CD4-positive, alpha-beta T cell treated with Interleukin-2 at 100 ng/mL for 4 hours (primary cell): ENCODE data around the gene BLOC1S3.
A peak's percentile ranks its signal among the peaks of the same experiment; 100 is the strongest.

Source experiments
- DNase-seq: peaks from one replicate; pipeline ENCODE4 v3.0.0-alpha.2; 2020; ENCODE audit warnings: low spot score

The BLOC1S3 gene

DNA sequence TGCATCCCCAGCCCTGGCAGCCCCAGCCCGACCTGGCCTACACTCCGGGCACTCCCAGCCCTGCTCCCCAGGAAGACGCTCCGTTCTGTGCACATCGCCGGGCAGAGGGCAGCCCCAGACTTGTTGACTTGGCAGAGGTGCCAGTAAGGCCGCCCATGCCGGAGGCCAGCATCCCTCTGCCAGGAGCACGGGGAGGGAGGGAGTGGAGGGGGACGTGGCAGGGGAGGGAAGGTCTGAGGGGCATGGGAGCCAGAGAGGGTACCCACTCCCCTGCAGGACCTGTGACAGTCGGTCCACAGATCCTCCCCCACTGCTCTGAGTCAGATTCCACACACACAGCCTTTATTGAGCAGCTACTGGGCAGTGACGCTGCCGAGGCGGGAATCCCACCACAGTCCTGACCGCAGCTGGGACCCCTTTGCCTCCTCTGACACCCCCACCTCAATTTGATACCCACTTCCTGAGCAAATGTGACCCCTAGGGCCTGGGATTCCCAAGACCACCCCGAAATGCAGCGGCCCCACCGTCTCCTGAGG is 15.9 kb upstream of the BLOC1S3 start:
- no peak for DNase-seq

DNA sequence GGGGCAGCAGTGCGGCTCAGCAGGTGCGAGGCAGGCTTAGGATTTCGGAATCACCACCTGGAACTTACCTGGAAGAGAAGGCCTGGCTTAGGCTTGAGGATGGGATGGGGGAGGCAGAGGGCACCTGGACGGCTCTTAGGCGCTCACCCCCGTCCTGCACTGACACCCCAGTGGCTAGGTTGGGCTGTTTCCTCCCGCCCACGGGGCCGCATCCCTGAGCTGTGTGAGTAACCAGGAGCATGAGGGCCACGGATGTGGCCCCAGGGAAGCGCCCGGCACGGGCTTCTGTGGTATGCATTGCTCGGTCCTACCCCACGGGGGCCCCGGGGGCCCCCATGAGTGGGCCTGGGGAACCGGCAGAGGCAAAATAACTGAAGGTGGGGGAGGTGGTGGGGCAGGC is 15.4 kb upstream of the BLOC1S3 start:
- DNase-seq, result no peak

- no peak for DNase-seq
Observed at GRCh38 chr19:45163751-45164460, 14.7 kb upstream of the BLOC1S3 start.

DNA sequence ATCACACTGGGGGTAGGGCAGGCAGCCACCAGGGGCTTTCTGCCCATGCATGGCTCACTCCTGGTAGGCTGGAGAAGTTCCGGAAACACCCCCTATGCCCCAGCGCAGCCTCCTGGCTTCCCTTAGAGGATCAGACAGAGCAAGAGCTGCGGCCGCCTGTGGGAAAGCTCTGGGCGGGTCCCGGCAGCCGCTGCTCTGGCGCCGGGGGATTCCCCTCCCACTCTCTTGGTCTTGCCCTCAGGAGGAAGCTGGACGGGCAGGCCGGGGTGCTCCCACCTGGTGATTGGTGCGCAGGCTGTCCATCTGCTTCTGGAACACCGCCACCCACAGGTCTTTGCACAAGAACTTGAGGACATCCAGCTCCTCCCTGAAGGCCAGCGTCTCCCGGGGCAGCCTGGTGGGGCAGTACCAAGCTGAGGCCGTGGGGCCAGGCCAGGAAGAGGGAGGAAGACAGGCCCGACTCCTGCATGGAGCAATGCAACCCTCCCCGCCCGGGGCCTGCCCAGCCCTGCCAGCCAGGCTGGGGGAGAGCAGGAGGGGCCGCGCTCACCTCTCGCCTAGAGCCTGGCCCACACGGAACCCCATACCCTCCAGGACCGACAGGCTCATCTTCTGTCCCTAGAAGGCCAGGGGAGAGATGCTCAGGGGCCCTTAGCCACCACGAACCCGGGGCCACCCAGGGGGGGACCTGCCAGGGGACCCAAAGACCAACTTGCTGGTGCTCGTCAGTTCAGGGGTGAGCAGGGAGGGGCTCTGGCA is 13.8 kb upstream of the BLOC1S3 start:
- peak; percentile 63 for DNase-seq

DNA sequence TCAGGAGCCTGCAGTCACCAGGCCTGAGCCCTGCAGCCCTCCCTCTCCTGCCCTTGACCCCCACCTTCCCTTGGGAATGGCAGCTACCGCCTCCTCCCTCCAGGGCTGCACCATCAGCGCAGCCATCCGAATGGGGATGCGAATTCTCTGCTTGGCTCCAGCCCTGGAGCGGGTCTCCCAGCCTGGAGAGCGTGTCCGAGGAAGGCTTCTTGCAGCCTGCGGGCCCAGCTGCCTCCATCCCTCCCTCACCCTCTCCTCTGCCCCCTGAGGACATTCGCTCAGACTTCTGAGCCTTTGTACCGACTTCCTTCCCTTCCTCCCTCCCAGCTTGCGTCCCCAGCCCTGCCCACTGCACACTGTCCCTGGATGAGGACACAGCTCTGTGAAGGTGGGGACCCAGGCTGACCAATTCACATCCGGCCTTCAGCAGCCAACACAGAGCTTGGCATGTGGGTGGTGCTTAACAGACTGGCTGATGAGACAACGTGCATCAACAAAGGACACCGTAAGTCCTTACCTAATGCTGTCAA is 11.8 kb upstream of the BLOC1S3 start:
- DNase-seq, result no peak

DNA sequence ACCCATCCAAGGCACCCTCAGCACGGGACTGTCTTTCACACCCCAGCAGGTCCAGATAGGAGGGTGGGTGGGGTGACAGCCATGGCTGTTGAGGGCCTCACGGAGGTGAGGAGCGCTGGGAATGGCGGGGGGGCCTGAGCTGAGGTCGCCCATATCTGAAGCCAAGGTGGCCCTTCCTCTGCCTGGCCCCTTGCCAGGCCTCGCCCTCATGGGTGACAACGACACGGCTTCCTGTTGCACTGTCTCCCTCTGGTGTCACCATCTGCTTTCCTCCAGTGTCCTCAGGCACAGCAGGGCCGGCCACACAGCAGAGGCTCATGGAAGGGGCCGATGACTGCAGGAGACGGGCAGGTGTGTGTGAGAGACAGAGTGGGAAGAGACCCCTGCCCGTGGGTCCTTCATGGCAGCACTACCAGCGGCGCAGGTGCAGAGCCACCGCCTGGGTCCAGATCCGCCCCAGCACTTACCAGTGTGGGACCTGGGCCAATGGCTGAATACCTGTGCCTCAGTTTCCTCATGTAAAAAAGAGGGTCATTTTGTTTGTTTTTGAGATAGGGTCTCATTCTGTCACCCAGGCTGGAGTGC is 9.7 kb upstream of the BLOC1S3 start:
- DNase-seq, result peak; percentile 16

DNA sequence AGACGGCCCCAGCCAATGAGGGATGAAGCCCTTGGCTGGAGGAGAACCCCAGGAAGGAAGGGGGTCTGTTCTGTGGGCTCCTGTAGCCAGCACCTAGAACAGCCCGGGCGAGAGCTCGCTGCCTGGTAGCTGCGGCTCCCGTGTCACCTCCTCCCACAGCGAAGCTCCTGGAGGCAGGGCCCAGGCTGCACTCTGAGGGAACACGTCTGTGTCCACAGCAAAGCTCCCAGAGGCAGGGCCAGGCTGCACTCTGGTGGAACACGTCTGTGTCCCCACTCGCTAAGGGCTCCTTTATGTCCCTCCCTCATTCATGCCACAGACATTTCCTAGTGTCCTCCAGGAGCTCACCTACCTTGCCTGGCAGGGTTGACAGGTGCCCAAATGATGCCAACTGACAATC is 9.0 kb upstream of the BLOC1S3 start:
- no peak for DNase-seq

- DNase-seq, result no peak
Observed at GRCh38 chr19:45170146-45171106, 8.2 kb upstream of the BLOC1S3 start.

DNA sequence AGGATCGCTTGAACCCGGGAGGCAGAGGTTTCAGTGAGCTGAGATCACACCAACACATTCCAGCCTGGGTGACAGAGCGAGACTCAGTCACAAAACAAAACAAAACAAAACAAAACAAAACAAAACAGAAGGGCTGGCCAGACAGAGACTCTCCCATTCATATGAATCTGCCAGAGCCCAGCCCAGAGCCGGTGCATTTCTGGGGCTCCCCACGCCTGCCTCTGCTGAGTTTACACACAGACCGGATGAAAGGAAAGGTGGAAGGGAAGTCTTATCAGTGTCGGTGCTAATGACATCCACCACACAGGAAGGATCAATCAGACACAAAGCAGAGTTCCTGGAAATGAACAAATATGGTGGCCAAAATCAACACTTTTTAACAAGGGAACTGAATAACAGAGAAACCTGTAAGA is 7.4 kb upstream of the BLOC1S3 start:
- peak; percentile 87 for DNase-seq

DNA sequence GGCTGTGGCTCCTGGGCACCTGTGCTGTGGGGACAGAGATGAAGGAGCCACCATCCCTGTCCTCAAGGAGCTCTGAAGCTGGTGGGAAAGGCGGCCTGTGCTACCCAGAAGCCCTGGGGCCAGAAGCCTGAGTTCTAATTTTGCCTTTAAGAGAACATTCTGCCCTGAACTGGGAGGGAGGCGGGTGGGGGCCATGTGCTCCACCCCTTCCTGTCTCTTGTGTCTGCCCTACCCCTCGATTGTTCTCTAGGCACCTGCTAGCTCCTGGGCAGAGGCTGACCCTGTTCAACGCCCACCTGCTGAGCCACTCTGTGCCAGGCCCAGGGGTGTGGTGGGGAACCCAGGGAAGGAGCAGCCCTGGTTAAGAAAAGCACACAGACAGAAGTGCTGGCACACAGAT is 6.4 kb upstream of the BLOC1S3 start:
- peak; percentile 49 for DNase-seq

GRCh38 chr19:45172611-45173208 is 5.9 kb upstream of the BLOC1S3 start:
- DNase-seq, result no peak

GRCh38 chr19:45173816-45174215 is 4.8 kb upstream of the BLOC1S3 start:
- no peak for DNase-seq

GRCh38 chr19:45175515-45176345 is 2.9 kb upstream of the BLOC1S3 start:
- no peak for DNase-seq

DNA sequence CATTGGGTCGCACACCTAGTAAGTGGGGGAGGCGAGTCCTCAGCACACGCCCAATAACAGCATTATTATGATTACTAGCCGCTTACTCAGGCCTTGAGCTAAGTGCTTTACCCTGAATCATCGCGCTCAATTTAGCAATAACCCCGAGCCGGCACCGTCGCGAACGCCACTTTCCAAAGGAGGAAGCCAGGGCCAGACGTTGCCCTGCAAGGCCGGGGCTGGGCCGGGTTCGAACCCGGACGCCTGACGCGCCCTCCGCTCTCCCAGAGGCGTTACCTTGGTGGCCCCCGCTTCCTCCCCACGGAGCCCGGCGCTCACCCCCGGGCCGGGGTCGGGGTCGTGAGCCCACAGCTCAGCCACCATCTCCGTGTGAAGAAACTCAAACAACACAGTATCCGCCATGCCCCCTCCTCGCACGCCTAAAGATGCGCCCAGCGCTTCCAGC is 745 bp upstream of the BLOC1S3 start, which contains the start of gene TRAPPC6A:
Gene TRAPPC6A, minus strand, starts transcription at position 421 of the 445 bp plus-strand sequence. Its CDS starts 19 bp downstream, at position 402.
- peak; percentile 53 for DNase-seq

DNA sequence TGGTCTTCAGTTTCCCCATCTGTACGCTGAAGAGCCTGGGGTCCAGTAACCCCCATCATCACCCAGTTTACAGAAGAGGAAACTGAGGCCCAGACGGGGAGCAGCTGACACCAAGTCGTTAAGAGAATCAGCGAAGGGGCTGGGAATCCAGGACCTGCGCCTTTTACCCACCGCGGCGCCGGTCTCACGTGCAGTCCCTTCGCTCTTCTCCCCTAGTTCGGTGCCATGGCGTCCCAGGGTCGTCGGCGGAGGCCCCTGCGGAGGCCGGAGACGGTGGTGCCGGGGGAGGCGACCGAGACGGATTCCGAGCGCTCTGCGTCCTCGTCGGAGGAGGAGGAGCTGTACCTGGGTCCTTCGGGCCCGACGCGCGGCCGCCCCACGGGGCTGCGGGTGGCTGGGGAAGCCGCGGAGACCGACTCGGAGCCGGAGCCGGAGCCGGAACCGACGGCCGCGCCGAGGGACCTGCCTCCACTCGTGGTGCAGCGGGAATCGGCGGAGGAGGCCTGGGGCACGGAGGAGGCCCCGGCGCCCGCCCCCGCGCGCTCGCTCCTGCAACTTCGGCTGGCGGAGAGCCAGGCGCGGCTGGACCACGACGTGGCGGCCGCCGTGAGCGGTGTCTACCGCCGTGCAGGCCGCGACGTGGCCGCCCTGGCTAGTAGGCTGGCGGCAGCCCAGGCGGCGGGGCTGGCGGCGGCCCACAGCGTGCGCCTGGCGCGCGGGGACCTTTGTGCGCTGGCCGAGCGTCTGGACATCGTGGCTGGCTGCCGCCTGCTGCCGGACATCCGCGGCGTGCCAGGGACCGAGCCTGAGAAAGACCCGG is 698 bp downstream of the BLOC1S3 start:
- peak; percentile 13 for DNase-seq

DNA sequence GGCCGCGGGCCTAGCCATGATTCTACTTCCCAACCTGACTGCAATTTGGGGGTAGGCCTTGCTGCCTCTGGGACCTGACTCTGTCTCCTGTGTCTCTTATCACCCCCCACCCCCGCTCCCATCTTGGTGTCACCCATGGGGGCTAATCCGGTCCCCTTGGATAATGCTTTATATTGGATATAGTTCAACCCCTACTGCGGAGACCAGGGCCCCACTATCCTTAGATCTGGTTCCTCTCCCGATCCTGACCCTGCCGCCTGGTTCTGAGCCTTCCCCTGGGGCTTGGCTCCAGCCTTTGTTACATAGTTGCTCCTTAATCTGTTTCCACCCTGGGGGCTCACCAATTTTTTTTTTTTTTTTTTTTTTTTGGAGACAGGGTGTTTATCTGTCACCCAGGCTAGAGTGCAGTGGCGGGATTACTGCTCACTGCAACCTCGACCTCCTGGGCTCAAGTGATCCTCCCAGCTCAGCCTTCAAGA is 1.3 kb downstream of the BLOC1S3 start:
- DNase-seq, result no peak

- no peak for DNase-seq
Observed at GRCh38 chr19:45180936-45181335, 2.4 kb downstream of the BLOC1S3 start.

DNA sequence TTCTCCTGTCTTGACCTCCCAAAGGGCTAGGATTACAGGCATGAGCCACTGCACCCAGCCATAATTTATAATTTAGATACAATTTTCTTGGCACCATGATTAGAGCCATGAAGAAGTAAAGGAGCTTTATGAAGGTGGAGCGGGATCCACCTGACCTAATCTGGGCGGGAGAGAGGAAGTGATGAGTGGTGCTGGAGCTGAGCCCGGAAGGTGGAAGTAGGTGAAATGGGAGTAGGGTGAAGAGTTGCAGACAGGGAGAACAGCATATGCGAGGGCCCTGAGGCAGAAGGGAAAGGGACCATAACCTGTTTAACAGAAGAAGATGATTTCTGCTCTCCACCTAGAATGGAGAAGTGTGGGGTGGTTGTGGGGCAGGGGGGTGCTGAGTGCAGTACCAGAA is 4.2 kb downstream of the BLOC1S3 start:
- no peak for DNase-seq

- no peak for DNase-seq
Observed at GRCh38 chr19:45184115-45184514, 5.5 kb downstream of the BLOC1S3 start.
